K562 (cell line): ENCODE results near the gene LRRC4B. TPM values are rescaled to one million over a fixed set of nuclear protein-coding genes. Genes with fewer than 3 reads are reported as not detected.

Source experiments
- BRD9 ChIP-seq: fragments of 450-650 bp; IDR thresholded peaks from 2 replicates; pipeline ENCODE4 v1.6.1; 2018; ENCODE audit warnings: low read depth; ENCODE audit not compliant: partially characterized antibody
- CHD2 ChIP-seq: IDR thresholded peaks from 2 replicates; pipeline ENCODE4 v1.6.1; 2011; ENCODE audit warnings: low read depth, low read length
- DACH1 ChIP-seq: fragments of 450-650 bp; IDR thresholded peaks from 2 replicates; pipeline ENCODE4 v1.6.1; 2018; ENCODE audit not compliant: partially characterized antibody
- E4F1 ChIP-seq: fragments of 250-450 bp; sonication (Bioruptor Pico); IDR thresholded peaks from 2 replicates; pipeline ENCODE4 v1.5.0; 2021; ENCODE audit warnings: mild to moderate bottlenecking, borderline replicate concordance
- EP300 ChIP-seq: IDR thresholded peaks from 2 replicates; pipeline ENCODE4 v1.6.1; 2012; ENCODE audit warnings: low read length, improper control_type of control experiment
- ETV5 ChIP-seq: sonication (generic); formaldehyde crosslinking; IDR thresholded peaks from 2 replicates; pipeline ENCODE4 v1.4.0; 2020; ENCODE audit warnings: low read depth, mild to moderate bottlenecking, missing genetic modification reagents
- ETV6 ChIP-seq, 3 experiments: fragments of 150-350 bp in 1 of 3; sonication (generic) in 1 of 3; formaldehyde crosslinking in 1 of 3; IDR thresholded peaks; 2 replicates each; pipeline versions ENCODE4 v1.6.1 to v1.8.0; 2014 to 2022; ENCODE audit warnings: borderline replicate concordance in 2 of 3, low read depth in 2 of 3, antibody characterized with exemption in 1 of 3, low read length in 1 of 3, mild to moderate bottlenecking in 1 of 3, missing genetic modification reagents in 1 of 3
- FOS ChIP-seq: IDR thresholded peaks from 3 replicates; pipeline ENCODE4 v1.6.1; 2011; ENCODE audit not compliant: insufficient read length; ENCODE audit errors: extremely low read depth
- FOSL1 ChIP-seq: fragments of 200-800 bp; sonication (Bioruptor generic); conservative IDR thresholded peaks from 2 replicates; pipeline ENCODE4 v1.6.1; 2016; ENCODE audit warnings: missing genetic modification characterization, missing compliant biosample characterization
- MED1 ChIP-seq: sonication (generic); formaldehyde crosslinking; IDR thresholded peaks from 2 replicates; pipeline ENCODE4 v1.8.1; 2023; ENCODE audit warnings: missing genetic modification reagents, borderline replicate concordance
- MEF2D ChIP-seq: conservative IDR thresholded peaks from 2 replicates; pipeline ENCODE4 v1.6.1; 2016; ENCODE audit warnings: low read depth, missing genetic modification characterization, missing compliant biosample characterization
- NR2C1 ChIP-seq, 2 experiments: fragments of 450-650 bp; IDR thresholded peaks; 2 replicates each; pipeline ENCODE4 v1.6.1; 2017; ENCODE audit warnings: mild to moderate bottlenecking in 2 of 2, antibody characterized with exemption in 1 of 2, inconsistent platforms in 1 of 2, missing compliant biosample characterization in 1 of 2, missing genetic modification characterization in 1 of 2
- NRF1 ChIP-seq, 2 experiments: fragments of 450-650 bp; IDR thresholded peaks in 1 of 2; conservative IDR thresholded peaks in 1 of 2; 2 replicates each; pipeline ENCODE4 v1.6.1; 2014; ENCODE audit warnings: mild to moderate bottlenecking in 2 of 2
- RBM25 ChIP-seq: fragments of 200-400 bp; formaldehyde crosslinking; IDR thresholded peaks from 2 replicates; pipeline ENCODE4 v1.6.1; 2018; ENCODE audit warnings: low read length, low read depth, moderate library complexity; ENCODE audit not compliant: severe bottlenecking
- RHOXF2B ChIP-seq: fragments of 250-450 bp; sonication (Bioruptor Pico); conservative IDR thresholded peaks from 2 replicates; pipeline ENCODE4 v1.5.1; 2021
- SMARCB1 ChIP-seq: IDR thresholded peaks from 2 replicates; pipeline ENCODE4 v1.6.1; 2011; ENCODE audit warnings: improper control_type of control experiment, low read depth; ENCODE audit not compliant: insufficient read length
- TBL1XR1 ChIP-seq, 2 experiments: IDR thresholded peaks; 2 replicates each; pipeline ENCODE4 v1.6.1; 2012; ENCODE audit warnings: improper control_type of control experiment in 2 of 2, low read length in 2 of 2, mild to moderate bottlenecking in 1 of 2
- ZBED1 ChIP-seq: IDR thresholded peaks from 2 replicates; pipeline ENCODE4 v1.6.1; 2014
- ZFP30 ChIP-seq: fragments of 250-450 bp; sonication (Bioruptor Pico); IDR thresholded peaks from 2 replicates; pipeline ENCODE4 v1.8.0; 2022; ENCODE audit warnings: moderate library complexity, mild to moderate bottlenecking, inconsistent platforms, borderline replicate concordance
- ZKSCAN8 ChIP-seq: fragments of 200-800 bp; sonication (Bioruptor generic); IDR thresholded peaks from 2 replicates; pipeline ENCODE4 v1.6.1; 2016; ENCODE audit warnings: missing genetic modification characterization, missing compliant biosample characterization
- ZNF175 ChIP-seq: fragments of 200-800 bp; sonication (Bioruptor generic); IDR thresholded peaks from 2 replicates; pipeline ENCODE4 v1.6.1; 2016; ENCODE audit warnings: low read depth, mild to moderate bottlenecking, missing genetic modification characterization, missing compliant biosample characterization
- ZNF253 ChIP-seq: fragments of 250-450 bp; sonication (Bioruptor Pico); conservative IDR thresholded peaks from 2 replicates; pipeline ENCODE4 v1.6.1; 2021; ENCODE audit warnings: mild to moderate bottlenecking
- ZNF639 ChIP-seq, 2 experiments: fragments of 200-800 bp in 1 of 2; sonication (Bioruptor generic) in 1 of 2; sonication (generic) in 1 of 2; formaldehyde crosslinking in 1 of 2; IDR thresholded peaks in 1 of 2; conservative IDR thresholded peaks in 1 of 2; 2 replicates each; pipeline versions ENCODE4 v1.5.0 to v1.6.1; 2016 to 2020; ENCODE audit warnings: missing compliant biosample characterization in 1 of 2, missing genetic modification characterization in 1 of 2, missing genetic modification reagents in 1 of 2
- ZNF76 ChIP-seq: fragments of 250-450 bp; sonication (Bioruptor Pico); IDR thresholded peaks from 2 replicates; pipeline ENCODE4 v1.4.0; 2020; ENCODE audit warnings: mild to moderate bottlenecking, moderate library complexity, borderline replicate concordance
- polyA plus RNA-seq, 8 experiments: library from polyadenylated mRNA; depleted of rRNA in 4 of 8; stranded (reverse) in 5 of 8; unstranded in 3 of 8; fragments of >200 nt; fragmentation: Nextera tagmentation in 2 of 8; fragmentation: Illumina TruSeq in 1 of 8; extraction: Ambion mirVana in 2 of 8; extraction: Trizol in 1 of 8; gene quantifications; 2 replicates each; pipeline versions ENCODE4 v1.2.1 to v1.2.3, GENCODE V29; 2011 to 2014; ENCODE audit warnings: inconsistent platforms in 1 of 8, missing spikeins in 1 of 8
- total RNA-seq, 7 experiments: library from RNA; depleted of rRNA in 6 of 7; stranded (reverse); fragments of >200 nt in 6 of 7; fragmentation: Illumina TruSeq in 2 of 7; extraction: Trizol in 2 of 7; gene quantifications; 2 replicates each; pipeline versions ENCODE4 v1.2.1 to v1.2.3, GENCODE V29; 2011 to 2021; ENCODE audit warnings: low replicate concordance in 1 of 7

LRRC4B gene
- total and polyA plus RNA-seq, 9 of the 15 experiments (the other 6 are each of a cell fraction or from before 2014, with no cell fraction given): 0.18 to 9.6 (median 2.9) TPM; not detected in 2

- TF ChIP-seq ZNF639 (CRISPR knock-in tag; conservative IDR thresholded peaks at IDR 0.05 in 1 of 2, IDR thresholded peaks at IDR 0.05 in 1 of 2) (peak in 1 of 2 experiments; percentile 49; a peak in 1 of 4 replicates), RBM25 (peak; percentile 87), ZNF76 (CRISPR knock-in tag) (no peak), ETV5 (CRISPR knock-in tag) (peak; percentile 59; the same call in 1 of the 2 replicates), RHOXF2B (CRISPR knock-in tag) (no peak), ETV6 (IDR thresholded peaks at IDR 0.05; ENCODE audit: borderline replicate concordance in 1 of 2, low read depth in 2 of 2, low read length in 1 of 2) (no peak), ETV6 (CRISPR knock-in tag; IDR thresholded peaks at IDR 0.05; ENCODE audit: borderline replicate concordance) (no peak), NR2C1 (IDR thresholded peaks at IDR 0.05) (no peak), NR2C1 (tag; IDR thresholded peaks at IDR 0.05) (no peak), BRD9 (no peak), DACH1 (no peak), ZNF175 (CRISPR knock-in tag) (no peak), EP300 (no peak), SMARCB1 (no peak), MEF2D (tag) (no peak), ZFP30 (CRISPR knock-in tag) (no peak), ZBED1 (no peak), MED1 (CRISPR knock-in tag) (no peak), CHD2 (peak; percentile 97), NRF1 (conservative IDR thresholded peaks at IDR 0.05 in 1 of 2, IDR thresholded peaks at IDR 0.05 in 1 of 2) (peak; percentile 78 to 81), ZNF253 (CRISPR knock-in tag) (no peak), FOSL1 (tag) (peak; percentile 53; the same call in 1 of the 2 replicates), FOS (peak; percentile 77), TBL1XR1 (IDR thresholded peaks at IDR 0.05; ENCODE audit: low read length in 2 of 2) (peak in 1 of 2 experiments; percentile 69; a peak in 1 of 4 replicates), ZKSCAN8 (no peak), E4F1 (CRISPR knock-in tag) (no peak)
These were observed 39.9 kb upstream of the LRRC4B start (continued) for GRCh38 chr19:50607874-50608785.
